ENCODE measurements around the gene SFXN5. TPM values are rescaled to one million over a fixed set of nuclear protein-coding genes. Genes with fewer than 3 reads are reported as not detected.
"Not testable (repeated sequence)": the region's sequence is repeated elsewhere in the genome, so short reads cannot be mapped to it uniquely, and the experiment has no call there.

Gene SFXN5
- total and polyA plus RNA-seq, 2 of the 4 experiments (the other 2 are of a cell fraction) = 8.6 to 17.0 TPM

DNA sequence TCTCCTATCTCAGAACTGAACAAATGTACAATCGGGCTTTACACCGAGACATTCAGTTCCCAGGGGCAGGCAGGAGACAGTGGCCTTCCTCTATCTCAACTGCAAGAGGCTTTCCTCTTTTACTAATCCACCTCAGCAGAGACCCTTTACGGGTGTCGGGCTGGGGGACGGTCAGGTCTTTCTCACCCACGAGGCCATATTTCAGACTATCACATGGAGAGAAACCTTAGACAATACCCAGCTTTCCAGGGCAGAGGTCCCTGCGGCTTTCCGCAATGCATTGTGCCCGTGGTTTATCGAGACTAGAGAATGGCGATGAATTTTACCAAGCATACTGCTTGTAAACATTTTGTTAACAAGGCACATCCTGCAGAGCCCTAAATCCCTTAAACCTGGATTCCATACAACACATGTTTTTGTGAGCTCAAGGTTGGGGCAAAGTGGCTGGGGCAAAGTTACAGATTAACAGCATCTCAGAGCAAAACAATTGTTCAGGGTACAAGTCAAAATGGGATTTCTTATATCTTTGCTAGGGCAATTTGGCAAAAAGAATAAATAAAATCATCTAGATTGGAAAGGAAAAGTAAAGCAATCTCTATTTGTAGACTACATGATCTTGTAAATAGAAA lies 48.2 kb upstream of the SFXN5 start:
- H3K4me2 ChIP-seq (ENCODE audit: low read depth, low read length) = not testable (repeated sequence)

More for the DNA sequence above, 48.2 kb upstream of the SFXN5 start:
- ATAC-seq (ENCODE audit: low read depth); intact Hi-C loops (cut with micrococcal nuclease); H4K5ac ChIP-seq (ENCODE audit: low read depth, low read length); H3K27ac ChIP-seq (ENCODE audit: insufficient read depth, low read length); DNase-seq; H3K9ac ChIP-seq (ENCODE audit: low read depth, low read length); H2BK120ac ChIP-seq (ENCODE audit: low read depth, low read length); POLR2A ChIA-PET (ENCODE audit: unreplicated experiment); dilution Hi-C loops (cut with HindIII; ENCODE audit: low sequenced_read_pairs, unreplicated experiment); H3K27me3 ChIP-seq (ENCODE audit: control insufficient read depth, insufficient read depth, low read length); H3K36me3 ChIP-seq (ENCODE audit: control insufficient read depth, insufficient read depth, low read length); H2AFZ ChIP-seq (replicated peaks; ENCODE audit: low read length, poor library complexity); H3K23ac ChIP-seq (ENCODE audit: low read depth, low read length); H3K4ac ChIP-seq (ENCODE audit: low read depth, low read length); H2AK9ac ChIP-seq (replicated peaks; ENCODE audit: low read depth, low read length, poor library complexity); H3K9me3 ChIP-seq (ENCODE audit: control insufficient read depth, insufficient read depth, low read length); H3K18ac ChIP-seq (ENCODE audit: low read depth, low read length); H3K4me1 ChIP-seq (ENCODE audit: control insufficient read depth, insufficient read depth, low read length); H4K8ac ChIP-seq (ENCODE audit: low read depth in 2 of 2, low read length in 2 of 2); H3K56ac ChIP-seq (ENCODE audit: extremely low read depth, insufficient read depth, low read length); BruUV-seq (replicated peaks); H2AK5ac ChIP-seq (ENCODE audit: low read depth, low read length); H2BK5ac ChIP-seq (ENCODE audit: low read depth, low read length, poor library complexity, severe bottlenecking); H2BK20ac ChIP-seq (ENCODE audit: low read depth, low read length); in situ Hi-C loops (cut with MboI; ENCODE audit: low sequenced_read_pairs); H3K4me3 ChIP-seq (ENCODE audit: insufficient read depth, low read depth, low read length); H2BK15ac ChIP-seq (ENCODE audit: low read depth, low read length); H4K20me1 ChIP-seq (ENCODE audit: insufficient read depth, low read length); H3K14ac ChIP-seq (replicated peaks; ENCODE audit: low read depth, low read length); H3K79me1 ChIP-seq (ENCODE audit: low read depth in 1 of 2, low read length in 2 of 2); H4K91ac ChIP-seq (ENCODE audit: insufficient read depth, low read depth, low read length): not testable (repeated sequence)
- 79% methylated on average over 3 of the region's 11 CpGs; no CpG with 5 or more reads in 1 of the 2 experiments for WGBS, 2 experiments (ENCODE audit: extremely low coverage in 2 of 2, insufficient read length in 1 of 2)
- CTCF ChIA-PET = interaction anchor here (1.2 kb wide), 1 partner anchor 37 kb away, joined by 3 read pairs; no protein-coding TSS in a partner anchor
- H3K9me1 ChIP-seq (ENCODE audit: insufficient read depth, low read length) = peaks cover 10% of the 10 kb centered on the region

Measured in IMR-90 (cell line).